GM10266 (cell line): ENCODE results near the gene SPRR5.

Source experiments
- DNase-seq: peaks from one replicate; pipeline ENCODE4 v3.0.0; 2012; ENCODE audit errors: extremely low spot score
- CTCF ChIP-seq: IDR thresholded peaks from 2 replicates; pipeline ENCODE4 v1.5.1; 2012; ENCODE audit warnings: mild to moderate bottlenecking, low read depth; ENCODE audit not compliant: control insufficient read depth, insufficient read depth; ENCODE audit errors: missing control alignments

The SPRR5 gene

GRCh38 chr1:152969036-152969435, 22.0 kb downstream of the SPRR5 start:
- no peak for TF ChIP-seq CTCF

GRCh38 chr1:152970495-152970894, 23.5 kb downstream of the SPRR5 start, which contains the start of gene SPRR4:
Gene SPRR4, plus strand, starts transcription at chr1:152970648. Its CDS starts 1,243 bp downstream, at chr1:152971891.
- DNase-seq: no peak
- no peak for TF ChIP-seq CTCF

More at GRCh38 chr1:152969036-152969435, 22.0 kb downstream of the SPRR5 start:
- no peak for DNase-seq

DNA sequence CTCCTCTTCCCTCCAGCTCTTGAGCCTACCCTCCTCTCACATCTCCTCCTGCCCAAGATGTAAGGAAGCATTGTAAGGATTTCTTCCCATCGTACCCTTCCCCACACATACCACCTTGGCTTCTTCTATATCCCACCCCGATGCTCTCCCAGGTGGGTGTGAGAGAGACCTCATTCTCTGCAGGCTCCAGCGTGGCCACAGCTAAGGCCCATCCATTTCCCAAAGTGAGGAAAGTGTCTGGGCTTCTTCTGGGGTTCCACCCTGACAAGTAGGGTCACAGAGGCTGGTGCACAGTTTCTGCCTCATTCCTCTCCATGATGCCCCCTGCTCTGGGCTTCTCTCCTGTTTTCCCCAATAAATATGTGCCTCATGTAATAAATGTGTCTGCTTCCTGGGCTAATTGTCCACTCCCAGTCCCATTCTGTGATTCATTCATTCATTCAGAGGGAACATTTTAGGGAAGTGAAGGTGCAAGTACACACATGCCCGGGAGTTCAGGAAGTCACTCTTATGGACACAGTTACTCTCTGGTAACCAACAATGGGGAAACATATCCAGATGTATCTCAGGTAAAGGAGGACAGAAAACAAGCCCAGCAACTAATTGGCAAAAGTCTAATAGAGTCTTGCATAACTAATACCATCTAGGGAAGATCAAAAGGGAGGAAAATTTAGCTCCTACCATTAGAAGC, 25.3 kb downstream of the SPRR5 start:
- TF ChIP-seq CTCF: no peak
- DNase-seq: no peak

DNA sequence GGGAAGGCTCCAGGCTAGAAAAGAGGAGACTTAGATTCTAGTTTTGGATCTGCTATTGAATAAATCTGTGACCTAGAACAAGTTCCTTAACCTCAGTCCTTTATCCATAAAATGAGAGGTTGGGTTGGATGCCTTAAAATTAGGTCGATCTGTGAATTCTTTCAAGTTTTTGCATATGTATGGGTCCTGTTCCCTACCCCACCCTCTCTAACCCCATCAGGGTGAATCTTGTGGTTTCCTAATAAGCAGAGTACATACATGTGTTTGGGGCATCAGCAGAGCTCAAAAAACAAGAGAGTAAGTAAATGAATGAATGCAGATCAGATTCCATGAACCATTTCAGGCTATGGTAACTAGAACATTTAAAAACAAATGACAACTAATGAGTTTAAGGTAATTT, 29.7 kb downstream of the SPRR5 start:
- TF ChIP-seq CTCF: no peak
- no peak for DNase-seq

GRCh38 chr1:152977614-152978013, 30.6 kb downstream of the SPRR5 start:
- no peak for TF ChIP-seq CTCF
- DNase-seq: no peak

DNA sequence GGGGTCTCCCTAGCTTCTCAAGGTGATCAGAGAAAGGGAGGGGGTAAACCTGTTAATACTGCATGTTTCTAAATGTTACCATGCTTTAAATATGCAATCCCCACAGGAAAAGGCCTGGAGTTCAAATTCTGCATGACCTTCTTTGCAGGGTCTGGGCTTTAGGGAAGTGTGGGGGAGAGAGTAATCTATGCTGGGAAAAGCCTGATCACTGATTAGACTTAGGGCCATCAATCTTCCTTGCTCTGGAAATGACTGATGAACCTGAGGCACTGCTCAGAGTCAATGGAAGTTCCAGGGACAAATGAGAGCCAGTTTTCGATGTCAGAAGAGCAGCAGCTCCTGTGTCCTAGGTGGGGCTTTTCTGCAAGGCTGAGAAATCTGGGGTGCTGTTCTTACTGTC, 33.7 kb downstream of the SPRR5 start:
- DNase-seq: no peak
- no peak for TF ChIP-seq CTCF

DNA sequence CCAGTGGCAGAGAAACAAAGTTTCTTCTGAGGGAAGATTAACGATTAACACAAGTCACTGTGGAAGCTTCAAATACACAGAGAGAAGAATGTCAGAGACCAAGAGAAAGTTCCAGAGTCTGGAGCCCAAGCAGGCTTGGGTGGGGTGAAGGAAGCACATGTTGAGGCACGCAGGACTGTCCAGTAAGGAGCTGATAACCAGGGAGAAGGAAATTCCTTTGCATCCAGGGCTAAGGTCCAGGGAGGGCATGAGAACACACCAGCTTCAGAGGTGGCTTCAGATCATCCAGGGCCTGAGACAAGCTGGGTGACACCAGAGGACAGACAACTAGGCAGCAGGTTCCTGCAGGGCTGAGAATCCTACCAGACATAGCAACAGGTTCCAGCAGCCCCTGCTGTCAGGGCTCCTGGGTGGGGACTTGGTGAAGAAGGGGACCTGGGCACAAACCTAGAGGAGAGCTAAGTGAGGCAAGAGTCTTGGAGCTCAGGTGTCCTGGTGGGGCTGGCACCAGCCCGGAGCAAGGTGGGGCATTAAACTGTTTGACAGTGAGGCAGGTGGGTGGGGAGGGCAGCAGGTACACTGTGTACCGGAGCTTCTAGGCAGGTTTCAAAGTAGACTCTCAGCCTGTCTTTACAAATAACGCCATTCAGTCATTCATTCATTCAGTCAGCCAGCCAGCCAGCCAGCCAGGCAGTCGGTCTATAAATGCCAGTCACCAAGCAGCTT, 34.3 kb downstream of the SPRR5 start:
- no peak for TF ChIP-seq CTCF
- DNase-seq: no peak
